GM12865 (cell line): ENCODE data around the gene TPX2.

Experiments used
- DNase-seq: peaks from one replicate; pipeline ENCODE4 v3.0.0; 2010; ENCODE audit warnings: low read depth
- H3K4me3 ChIP-seq: 2 replicates; pipeline ENCODE4 v1.5.1; 2011; ENCODE audit warnings: mild to moderate bottlenecking, low read depth, low read length, control low read depth
- CTCF ChIP-seq: IDR thresholded peaks from 2 replicates; pipeline ENCODE4 v1.5.1; 2011; ENCODE audit warnings: low read length, control low read depth, low read depth, inconsistent platforms; ENCODE audit not compliant: insufficient read depth; ENCODE audit errors: missing control alignments

Gene TPX2

GRCh38 chr20:31738729-31739549, at the start of gene TPX2:
Gene TPX2, plus strand, starts transcription at chr20:31739290. Its CDS starts 18,187 bp downstream, at chr20:31757477.
- H3K4me3 ChIP-seq, result peak within 1 kb of the TSS; percentile 78
- peak; percentile 96 for DNase-seq
- TF ChIP-seq CTCF, result no peak

GRCh38 chr20:31690124-31690666, 48.9 kb upstream of the TPX2 start:
- no peak overlapping the region for H3K4me3 ChIP-seq

GRCh38 chr20:31691646-31692275, 47.3 kb upstream of the TPX2 start:
- no peak overlapping the region for H3K4me3 ChIP-seq
- DNase-seq, result peak; percentile 38
- TF ChIP-seq CTCF, result no peak

More at GRCh38 chr20:31690124-31690666, 48.9 kb upstream of the TPX2 start:
- no peak for TF ChIP-seq CTCF
- no peak for DNase-seq

- TF ChIP-seq CTCF, result no peak
- no peak for DNase-seq
These were observed 45.7 kb upstream of the TPX2 start for GRCh38 chr20:31693402-31693801.

GRCh38 chr20:31693987-31694661, 45.0 kb upstream of the TPX2 start:
- TF ChIP-seq CTCF, result no peak
- no peak for DNase-seq
- no peak overlapping the region for H3K4me3 ChIP-seq

More at GRCh38 chr20:31693402-31693801, 45.7 kb upstream of the TPX2 start:
- H3K4me3 ChIP-seq, result no peak overlapping the region

- TF ChIP-seq CTCF, result no peak
These were observed 44.1 kb upstream of the TPX2 start for GRCh38 chr20:31694842-31695593.

More at GRCh38 chr20:31694842-31695593, 44.1 kb upstream of the TPX2 start:
- DNase-seq, result no peak
- no peak overlapping the region for H3K4me3 ChIP-seq
